Effector CD8-positive, alpha-beta T cell (primary cell): ENCODE data around the gene ALDH8A1.

Experiments
- DNase-seq: peaks from one replicate; lab custom pipeline; 2025; lab: John Stamatoyannopoulos, UW
- total RNA-seq, 4 experiments: gene quantifications; one replicate each; lab custom pipeline; 2026; lab: John Stamatoyannopoulos, UW

Gene ALDH8A1, protein sequence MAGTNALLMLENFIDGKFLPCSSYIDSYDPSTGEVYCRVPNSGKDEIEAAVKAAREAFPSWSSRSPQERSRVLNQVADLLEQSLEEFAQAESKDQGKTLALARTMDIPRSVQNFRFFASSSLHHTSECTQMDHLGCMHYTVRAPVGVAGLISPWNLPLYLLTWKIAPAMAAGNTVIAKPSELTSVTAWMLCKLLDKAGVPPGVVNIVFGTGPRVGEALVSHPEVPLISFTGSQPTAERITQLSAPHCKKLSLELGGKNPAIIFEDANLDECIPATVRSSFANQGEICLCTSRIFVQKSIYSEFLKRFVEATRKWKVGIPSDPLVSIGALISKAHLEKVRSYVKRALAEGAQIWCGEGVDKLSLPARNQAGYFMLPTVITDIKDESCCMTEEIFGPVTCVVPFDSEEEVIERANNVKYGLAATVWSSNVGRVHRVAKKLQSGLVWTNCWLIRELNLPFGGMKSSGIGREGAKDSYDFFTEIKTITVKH
- total RNA-seq: 1.7 to 6.4 (median 2.0) reads per million in 4 experiments

DNA sequence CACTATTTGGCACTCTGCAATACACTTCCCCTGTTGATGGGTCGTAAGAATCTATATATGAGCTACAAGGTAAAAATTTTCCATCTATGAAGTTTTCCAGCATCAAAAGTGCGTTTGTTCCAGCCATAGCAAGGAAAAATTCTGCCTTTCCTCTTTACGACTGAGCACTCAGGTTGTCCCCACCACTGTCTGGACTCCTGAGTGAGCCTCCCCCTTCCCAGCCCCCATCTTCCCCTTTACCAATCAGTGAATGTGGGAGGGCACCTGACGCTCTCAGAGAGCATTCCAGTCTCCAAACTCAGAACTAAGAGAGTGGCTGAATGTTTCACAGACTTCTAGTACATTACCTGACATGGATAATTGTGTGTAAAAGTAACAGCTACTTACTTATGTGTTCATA lies at the start of gene ALDH8A1:
ALDH8A1 (minus strand) TSS at position 175 of the 400 bp plus-strand sequence; CDS start at position 127, 48 bp downstream.
- DNase-seq: no peak

DNA sequence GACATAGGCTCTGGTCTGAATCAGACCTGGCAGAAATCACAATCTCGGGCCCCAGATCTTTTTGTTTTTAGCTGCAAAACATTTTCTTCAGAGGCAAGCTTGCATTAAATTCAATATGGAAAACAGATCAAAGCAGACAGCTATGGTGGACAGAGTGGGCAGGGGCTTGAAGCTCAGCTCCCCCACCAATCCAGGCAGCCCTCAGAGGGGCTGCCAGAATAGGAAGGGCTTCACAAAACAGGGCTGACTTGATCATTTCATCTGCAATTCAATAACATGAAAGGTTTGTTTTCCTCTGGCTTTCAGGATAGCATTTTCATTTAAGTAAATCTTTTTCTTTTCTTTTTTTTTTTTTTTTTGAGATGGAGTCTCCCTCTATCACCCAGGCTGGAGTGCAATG lies 49.2 kb upstream of the ALDH8A1 start:
- no peak for DNase-seq

DNA sequence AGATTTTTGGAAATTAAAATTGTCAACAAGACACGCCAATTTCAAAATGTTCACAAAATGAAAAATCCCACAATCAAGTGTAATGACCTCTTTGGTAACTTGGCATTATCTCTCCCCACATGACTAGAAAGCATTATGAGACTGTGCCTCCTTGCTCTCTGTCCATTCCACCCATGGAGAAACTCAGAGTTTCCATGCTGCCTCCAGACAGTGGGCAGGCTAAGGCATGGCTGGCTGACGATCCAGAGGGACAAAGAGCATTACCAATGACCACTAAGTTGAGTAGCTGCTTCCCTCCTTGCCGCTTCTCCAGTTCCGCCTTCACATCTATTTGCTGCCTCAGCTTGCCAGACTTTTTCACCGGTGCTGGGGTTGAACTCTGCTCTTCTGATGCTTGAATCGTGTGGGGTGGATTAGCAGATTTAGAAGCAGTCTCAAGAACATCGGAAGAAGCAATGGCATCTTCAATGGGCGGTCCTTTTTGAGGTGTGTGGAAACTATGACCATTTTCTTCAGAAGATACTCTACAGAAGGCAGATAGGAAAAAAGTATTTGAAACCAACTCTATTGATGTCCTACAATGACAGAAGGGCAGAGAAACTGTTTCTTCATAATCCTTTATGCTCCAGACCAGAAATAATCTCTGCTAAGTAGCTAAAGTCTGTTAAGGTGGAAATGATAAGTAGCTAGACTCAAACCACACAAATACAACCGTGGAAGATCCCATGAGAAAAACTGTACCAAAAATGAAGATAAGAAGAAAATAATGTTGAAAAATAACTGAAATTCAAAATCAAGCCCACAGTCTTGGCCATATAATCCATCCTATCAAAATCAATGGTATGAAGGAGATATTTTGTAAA lies 47.5 kb upstream of the ALDH8A1 start:
- DNase-seq: no peak

DNA sequence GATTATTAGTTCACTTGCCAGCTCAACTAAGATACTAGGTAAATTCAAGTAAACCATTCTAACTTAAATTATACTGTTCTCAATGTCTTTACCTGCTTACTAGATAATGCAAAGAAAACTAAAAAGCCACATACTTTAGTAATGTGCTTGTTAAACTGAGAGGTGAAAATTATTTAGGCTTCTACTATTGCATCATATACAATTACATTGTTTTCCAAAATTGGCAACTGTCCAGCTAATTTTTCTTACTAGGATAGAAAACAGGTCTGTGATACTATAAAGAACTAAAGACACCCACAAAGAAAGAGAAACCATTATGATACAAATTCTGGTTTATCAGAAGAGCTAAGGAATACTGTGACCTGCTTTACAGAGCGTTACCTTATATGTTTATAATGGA lies 45.6 kb upstream of the ALDH8A1 start:
- no peak for DNase-seq

DNA sequence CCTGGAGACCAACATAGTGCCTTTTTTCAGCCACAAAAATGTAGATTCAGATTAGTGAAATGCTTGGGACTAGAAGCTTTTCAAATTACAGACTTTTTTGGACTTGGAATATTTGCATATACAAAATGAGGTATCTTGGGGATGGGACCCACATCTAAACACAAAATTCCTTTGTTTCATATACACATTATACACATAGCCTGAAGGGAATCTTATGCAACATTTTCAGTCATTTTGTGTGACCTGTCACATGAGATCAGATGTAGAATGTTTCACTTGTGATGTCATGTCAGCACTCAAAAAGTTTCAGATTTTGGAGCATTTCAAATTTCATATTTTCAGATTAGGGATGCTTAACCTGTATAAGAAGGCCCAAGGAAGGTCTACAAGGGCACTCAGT lies 44.5 kb upstream of the ALDH8A1 start:
- no peak for DNase-seq

DNA sequence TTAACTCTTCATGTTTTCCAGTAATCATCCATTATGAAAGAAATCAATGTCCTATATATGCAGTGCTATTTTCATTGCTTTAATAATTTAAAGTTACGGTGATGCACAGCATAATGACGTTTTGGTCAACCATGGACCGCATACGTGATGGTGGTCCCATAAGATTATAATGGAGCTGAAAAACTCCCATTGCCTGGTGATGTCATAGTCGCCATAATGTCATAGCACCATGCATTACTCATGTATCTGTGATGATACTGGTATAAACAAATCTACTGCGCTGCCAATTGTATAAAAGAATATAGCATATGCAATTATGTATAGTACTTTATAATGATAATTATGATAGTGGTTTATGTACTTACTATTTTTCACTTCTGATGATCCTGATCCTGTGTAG lies 42.3 kb upstream of the ALDH8A1 start:
- no peak for DNase-seq

DNA sequence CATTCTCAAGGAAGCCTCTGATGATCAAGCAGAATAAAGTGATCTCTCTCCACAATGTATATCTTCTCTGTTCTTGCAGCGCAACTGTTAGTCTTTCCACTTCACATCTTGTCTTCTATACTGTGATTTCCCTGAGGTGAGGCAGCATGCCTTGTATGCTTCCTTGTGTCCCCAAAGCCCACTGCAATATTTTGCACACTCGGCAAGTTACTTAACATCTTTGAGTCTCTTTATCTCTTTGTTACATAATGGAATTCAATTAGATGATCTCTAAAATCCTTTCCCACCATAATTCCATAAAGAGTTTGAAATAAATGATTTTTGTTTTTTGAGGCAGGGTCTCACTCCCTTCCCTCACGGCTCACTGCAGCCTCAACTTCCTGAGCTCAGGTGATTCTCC lies 40.4 kb upstream of the ALDH8A1 start:
- DNase-seq: no peak

DNA sequence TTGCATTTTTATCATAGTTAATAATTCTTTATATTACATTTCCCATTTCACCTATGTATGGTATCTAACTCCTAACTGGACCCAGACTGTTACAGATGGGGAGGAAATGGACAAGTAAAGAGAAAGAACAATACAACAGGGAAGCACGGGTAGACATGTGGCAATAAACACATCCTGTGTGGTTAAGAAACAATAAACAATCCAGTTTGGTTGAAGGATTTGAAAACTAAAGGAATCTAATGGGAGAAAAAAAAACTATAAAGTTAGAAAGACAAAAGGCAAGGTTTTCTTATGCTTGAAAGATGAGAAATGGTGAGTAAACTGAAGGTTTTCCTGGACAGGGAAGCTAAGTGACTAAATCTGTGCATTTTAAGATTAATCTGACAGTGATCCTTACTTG lies 34.9 kb upstream of the ALDH8A1 start:
- DNase-seq: no peak

DNA sequence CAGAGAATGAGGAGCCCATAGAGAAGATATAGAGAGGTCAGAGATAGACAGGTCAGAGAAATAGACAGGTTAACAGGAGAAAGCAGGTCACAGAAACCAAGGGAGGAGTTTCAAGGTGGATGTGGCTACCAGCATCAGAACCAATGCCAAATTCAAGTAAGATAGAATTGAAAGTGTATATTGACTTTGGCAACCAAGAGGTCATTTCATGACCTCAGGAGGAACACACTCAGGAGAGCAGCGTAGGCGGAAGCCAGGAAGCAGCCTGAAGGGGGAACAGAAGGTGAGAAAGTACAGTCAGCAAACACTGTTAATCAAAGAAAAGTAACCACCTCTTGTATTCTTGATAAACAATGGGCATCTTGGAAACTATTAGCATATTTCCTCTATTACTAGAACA lies 33.9 kb upstream of the ALDH8A1 start:
- no peak for DNase-seq

DNA sequence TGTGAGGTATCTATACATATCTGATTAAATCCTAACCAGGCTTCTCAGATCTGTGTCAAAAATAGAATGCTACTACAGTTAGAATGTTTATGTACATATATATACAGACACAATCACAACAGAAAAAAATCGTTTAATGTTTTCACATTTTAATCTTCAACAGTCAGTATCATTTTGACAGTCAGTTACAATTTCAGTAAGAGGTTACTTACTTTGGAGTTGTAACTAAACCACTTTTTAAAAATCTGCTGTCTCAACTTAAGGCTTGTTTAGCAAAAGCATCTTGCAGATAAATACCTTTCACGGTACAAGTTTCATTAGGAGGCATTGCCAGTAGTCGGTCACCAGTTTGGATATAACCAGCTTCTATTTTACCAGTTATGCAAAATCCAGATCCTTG lies 32.3 kb upstream of the ALDH8A1 start:
- no peak for DNase-seq

DNA sequence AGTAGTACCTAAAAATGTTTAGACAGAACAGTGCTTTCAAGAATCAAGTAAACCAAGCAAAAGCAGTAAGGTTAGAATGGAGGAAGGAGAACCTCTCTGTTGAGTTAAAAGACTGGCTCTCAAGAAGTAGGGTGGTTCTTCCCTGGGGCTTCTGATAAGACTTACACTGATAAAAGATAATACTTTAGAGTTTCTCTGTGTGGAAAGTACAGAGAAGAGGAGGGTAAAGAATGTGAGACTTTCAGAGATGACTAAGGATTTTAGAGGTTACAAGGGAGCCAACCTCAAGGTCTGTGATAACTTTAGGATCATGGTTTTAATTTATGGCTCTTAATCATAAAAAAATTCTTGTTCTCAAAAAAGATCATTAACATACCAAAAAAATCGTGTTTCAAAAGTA lies 30.9 kb upstream of the ALDH8A1 start:
- DNase-seq: no peak

DNA sequence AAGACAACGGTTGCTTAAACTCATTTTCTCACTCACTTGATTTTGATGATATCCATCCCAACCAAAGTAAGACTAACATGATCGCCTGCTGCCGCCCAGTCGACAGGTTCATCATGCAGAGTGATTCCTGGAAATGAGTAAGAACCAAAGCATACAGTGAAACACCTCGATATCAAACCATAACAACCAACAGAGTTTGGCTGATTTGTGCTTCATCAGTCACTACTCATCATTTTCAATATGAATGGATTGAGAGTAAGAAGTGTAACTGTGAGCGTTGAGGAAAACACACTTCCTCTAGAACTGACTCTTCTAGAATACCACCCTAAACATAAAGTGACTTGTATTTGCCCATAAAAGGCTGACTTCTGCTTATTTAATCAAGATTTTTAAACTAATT lies 29.2 kb upstream of the ALDH8A1 start:
- no peak for DNase-seq

DNA sequence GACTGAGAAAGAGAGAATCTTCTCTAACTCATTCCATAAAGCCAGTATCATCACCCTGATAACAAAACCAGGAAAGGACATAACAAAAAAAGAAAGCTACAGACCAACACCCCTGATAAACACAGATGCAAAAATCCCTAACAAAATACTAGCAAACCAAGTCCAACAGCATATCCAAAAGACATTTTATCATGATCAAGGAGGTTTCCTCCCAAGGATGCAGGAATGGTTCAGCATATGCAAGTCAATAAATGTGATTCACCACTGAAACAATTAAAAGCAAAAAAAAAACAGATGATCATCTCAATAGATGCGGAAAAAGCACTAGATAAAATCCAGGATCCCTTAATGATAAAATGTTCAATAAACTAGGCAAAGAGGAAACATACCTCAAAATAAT lies 24.5 kb upstream of the ALDH8A1 start:
- no peak for DNase-seq

DNA sequence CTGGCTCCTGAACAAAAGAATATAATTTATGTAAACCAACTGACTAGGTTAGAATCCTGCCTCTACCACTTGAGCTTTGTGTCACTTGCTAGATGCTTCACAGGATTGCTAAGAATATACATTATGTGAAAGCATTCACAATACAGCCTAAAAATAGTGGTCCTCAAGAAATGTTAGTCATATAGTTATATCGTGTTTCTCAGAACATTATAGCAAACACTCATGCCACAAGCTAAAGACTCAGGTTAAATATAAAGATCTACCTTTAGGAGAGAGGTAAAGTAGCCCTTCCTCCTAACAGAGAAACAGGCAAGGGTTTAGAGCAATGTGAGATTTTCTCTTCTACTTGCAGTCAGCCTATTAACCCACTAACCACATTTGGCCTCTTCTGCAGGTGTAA lies 17.8 kb upstream of the ALDH8A1 start:
- DNase-seq: no peak

DNA sequence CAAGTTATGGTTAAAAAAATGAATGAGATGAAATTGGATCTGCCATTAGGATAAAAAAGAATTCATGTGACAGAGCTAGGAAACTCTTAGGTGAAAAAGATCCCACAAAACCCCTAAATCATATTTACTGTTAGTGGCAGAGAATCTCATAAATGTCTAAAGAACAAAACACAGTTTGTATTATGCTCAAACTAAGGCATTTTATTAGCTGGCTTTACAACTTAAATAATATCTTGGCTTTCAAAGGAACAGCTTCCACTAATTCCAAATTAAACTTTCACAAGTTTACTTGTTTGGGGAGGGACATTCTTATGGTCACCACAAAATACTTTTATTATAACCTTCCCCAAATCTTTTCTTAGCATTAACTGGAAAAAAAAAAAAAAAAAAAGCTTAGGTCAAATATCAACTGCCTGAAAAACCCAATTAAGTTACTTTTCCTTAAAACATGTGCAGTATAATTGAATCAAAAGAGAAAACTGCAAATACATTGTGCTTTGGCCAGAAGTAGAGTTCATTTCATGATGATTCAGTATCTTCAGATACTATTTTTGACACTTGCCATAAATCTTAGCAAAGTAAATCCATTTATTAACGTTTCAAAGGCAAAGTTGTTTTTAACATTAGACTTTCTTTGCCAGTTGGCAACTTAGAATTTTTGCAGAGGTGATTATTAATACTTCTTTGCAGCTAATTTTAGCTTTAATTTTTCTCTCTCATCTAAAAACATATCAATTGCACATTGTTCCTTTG lies 14.7 kb upstream of the ALDH8A1 start:
- no peak for DNase-seq

DNA sequence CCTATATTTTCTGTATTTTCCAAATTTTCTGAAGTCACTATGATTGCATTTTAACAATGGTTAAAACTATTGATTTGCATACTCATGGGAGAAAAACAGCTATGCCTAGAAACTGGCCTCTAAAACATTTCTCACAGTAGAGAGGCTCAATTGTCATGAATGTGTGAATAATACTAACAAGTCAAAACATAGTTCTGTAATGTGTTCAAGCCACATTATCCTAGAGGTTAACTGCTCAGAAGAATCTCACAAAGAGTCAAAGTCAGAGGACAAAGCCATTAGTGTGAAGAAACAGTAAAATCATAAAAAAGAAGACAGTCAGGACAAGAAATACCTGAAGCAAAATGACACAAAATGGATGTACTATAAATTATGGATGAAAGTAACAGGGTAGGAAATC lies 12.5 kb upstream of the ALDH8A1 start:
- DNase-seq: no peak

DNA sequence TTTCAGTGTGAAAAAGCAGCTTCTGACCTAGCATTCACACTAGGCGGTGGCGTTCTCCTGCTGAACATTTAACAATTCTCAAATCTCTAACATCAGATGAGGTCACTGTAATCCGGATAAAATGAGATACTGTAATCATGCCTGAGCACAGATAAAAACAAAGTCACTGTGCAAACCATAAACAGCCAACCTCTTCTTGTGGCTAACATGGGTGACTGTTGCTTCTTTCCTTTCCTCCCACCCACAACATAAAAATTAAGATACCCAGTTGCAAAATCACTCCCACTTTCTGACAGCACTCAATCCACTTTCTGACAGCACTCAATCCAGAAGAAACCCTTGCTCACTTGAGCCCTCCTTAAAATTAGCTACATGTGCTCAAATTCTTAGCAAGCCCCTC lies 11.5 kb upstream of the ALDH8A1 start:
- DNase-seq: no peak

DNA sequence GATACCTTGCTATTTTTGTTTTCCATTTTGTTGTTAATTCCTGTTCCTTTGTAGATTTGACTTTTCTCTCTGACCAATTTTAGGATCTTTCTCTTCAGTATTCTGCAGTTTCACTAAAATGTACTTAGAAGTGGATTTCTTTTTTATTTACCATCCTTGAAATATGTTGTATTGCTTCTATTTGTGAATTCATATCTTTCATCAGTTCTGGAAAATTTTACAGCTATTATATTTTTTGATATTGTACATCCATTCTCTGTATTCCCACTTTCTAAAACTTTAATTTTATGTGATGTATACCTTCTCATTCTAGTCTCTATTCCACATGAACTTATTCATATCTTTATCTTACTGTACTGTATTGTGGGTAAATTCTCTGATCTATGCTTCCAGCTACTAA lies 9.7 kb upstream of the ALDH8A1 start:
- no peak for DNase-seq

DNA sequence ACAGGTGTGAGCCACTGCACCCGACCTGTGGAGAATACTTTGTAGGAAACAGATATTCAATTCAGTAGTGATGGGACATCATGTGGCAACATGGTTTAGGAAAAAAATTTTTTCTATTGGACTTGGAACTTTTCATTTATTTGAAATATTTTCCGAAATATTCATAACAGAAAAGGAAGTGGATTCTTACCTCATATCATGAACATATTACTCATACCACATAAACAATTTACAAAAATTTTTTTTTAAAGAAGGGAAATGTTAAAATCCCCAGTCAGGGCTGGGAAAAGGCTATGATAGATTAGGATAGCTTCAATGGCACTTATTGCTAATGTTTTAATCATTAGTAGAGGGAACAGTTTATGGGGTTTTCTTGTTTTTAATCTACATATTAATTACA lies 6.8 kb upstream of the ALDH8A1 start:
- no peak for DNase-seq

DNA sequence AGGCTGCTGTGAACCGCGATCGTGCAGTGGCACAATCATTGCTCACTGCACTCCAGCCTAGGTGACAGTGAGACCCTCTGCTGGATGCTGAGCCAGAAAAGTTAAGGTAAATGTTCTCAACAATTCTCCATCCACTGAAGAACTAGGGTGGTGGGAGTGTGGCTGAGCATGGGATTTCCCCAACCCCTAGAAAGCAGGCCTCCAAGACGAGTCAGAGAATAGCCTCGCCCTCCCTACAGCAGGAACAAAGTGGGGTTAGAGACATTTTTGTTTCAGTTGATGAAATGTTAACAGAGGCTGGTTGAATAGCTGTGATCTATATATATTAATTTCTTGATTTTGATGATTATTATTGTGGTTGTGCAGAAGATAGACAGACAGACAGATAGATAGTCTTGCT lies 6.1 kb upstream of the ALDH8A1 start:
- no peak for DNase-seq

DNA sequence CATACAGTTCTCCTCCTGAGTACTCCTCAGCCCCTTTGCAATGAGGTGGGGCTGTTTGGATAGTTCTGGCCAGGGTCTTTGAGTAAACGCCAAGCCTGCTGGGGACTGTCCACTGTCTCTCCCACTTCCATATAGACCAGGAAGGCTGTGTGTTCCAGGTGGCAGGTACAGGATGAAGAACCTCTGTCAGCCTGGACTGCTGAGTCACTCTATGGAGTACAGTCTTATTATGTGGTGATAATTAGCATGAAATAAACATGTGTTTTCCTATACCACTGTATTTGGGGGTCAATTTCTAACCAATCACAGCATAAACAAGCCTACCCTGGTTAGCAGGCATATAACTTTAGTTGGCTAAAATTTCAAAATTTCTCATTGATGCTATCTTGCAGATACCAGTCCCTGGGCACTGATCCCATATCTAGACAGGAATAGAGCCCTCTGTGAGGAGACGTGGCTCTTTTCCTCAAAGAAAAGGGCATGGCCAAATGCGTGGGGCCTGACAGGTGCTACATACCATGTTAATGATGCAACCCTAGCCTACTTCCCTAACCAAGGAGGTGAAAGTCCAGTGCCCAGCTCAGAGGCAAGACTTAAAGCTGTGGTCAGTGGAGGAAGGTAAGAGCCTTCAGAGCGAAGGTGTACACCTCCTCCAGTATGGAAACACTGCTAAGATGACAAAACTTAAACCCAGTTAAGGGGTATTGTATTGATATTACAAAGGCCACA lies 4.5 kb upstream of the ALDH8A1 start:
- no peak for DNase-seq
